Myometrial cell (primary cell): ENCODE data around the gene TBR1. TPM values are rescaled to one million over a fixed set of nuclear protein-coding genes. Genes with fewer than 3 reads are reported as not detected.

ENCODE experiments used
- total RNA-seq: library from RNA; depleted of rRNA; stranded (reverse); fragments of >200 nt; gene quantifications from 2 replicates; pipeline ENCODE4 v1.2.3, GENCODE V29; 2015

Gene TBR1
- not detected in 2 replicates for total RNA-seq

GRCh38 chr2:161415987-161416707, at the start of gene TBR1:
TSS of gene TBR1 (plus strand) at chr2:161416297. CDS start at chr2:161416411, 114 bp downstream.

Other genes with a start within 250 kb of the TBR1 start
- gene PSMD14, start 107.9 kb upstream of the TBR1 start, total RNA-seq: 110 and 133 TPM in 2 replicates
- gene SLC4A10, start 208.1 kb downstream of the TBR1 start, total RNA-seq: not detected in 2 replicates